GM18502 (cell line): ENCODE measurements around the gene DLGAP4.
"Not testable (repeated sequence)": the region's sequence is repeated elsewhere in the genome, so short reads cannot be mapped to it uniquely, and the experiment has no call there.

Experiments
- ATAC-seq: cut with Tn5 transposase; IDR thresholded peaks from one replicate; pipeline ENCODE4 v1.9.1; 2021; ENCODE audit warnings: mild to moderate bottlenecking; ENCODE audit not compliant: unreplicated experiment, poor library complexity

Gene DLGAP4

GRCh38 chr20:36521526-36521925 lies 215.4 kb downstream of the DLGAP4 start:
- no peak for ATAC-seq

GRCh38 chr20:36522412-36522811 lies 216.3 kb downstream of the DLGAP4 start:
- ATAC-seq = not testable (repeated sequence)

GRCh38 chr20:36523341-36523740 lies 217.2 kb downstream of the DLGAP4 start:
- ATAC-seq = no peak

DNA sequence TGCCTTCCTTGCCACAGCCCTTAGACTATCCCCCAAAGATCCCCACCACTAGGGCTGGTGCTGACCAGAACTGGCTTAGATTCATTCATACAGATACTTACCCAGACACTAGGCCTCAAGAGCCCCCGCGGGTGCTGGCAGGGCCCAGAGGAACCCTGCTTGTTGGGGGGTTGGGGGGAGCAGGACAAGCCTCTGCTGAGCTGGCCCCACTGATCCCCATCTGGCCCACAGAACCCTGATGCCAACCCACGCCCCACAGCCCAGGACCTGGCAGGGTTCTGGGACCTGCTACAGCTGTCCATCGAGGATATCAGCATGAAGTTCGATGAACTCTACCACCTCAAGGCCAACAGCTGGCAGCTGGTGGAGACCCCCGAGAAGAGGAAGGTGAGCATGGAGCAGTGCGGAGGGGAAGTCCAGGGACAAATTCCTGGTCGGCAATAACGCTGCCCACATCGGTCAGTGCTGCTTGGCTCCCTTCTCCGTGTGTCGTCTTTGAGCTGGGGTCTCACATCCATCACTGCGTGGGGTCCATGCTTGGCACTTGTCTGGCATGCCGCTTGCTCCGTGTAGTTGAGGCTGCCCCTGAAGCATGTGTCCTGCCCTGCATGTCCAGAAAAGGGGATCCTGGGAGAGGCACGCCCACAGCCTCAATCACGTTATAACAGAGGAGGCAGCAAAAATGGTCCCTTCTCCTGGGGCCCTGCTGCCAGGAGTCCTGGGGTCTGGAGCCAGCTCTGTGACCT lies 219.7 kb downstream of the DLGAP4 start:
- no peak for ATAC-seq

DNA sequence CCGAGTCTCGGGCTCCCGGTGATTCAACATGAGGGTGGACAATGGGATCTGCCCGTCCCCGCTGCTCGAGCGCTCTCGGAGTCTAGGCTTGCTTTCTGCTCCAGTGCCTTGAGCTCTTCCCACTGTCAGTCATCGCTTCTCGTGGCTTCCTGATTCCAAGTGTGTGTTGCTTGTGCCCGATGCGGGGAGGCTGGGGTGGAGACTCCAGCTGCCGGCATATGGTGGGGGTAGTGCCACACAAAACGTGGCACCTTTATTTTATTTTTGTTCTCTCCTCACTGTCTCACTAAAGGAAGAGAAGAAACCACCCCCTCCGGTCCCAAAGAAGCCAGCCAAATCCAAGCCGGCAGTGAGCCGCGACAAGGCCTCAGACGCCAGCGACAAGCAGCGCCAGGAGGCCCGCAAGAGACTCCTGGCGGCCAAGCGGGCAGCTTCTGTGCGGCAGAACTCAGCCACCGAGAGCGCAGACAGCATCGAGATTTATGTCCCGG lies 220.4 kb downstream of the DLGAP4 start:
- ATAC-seq = no peak

DNA sequence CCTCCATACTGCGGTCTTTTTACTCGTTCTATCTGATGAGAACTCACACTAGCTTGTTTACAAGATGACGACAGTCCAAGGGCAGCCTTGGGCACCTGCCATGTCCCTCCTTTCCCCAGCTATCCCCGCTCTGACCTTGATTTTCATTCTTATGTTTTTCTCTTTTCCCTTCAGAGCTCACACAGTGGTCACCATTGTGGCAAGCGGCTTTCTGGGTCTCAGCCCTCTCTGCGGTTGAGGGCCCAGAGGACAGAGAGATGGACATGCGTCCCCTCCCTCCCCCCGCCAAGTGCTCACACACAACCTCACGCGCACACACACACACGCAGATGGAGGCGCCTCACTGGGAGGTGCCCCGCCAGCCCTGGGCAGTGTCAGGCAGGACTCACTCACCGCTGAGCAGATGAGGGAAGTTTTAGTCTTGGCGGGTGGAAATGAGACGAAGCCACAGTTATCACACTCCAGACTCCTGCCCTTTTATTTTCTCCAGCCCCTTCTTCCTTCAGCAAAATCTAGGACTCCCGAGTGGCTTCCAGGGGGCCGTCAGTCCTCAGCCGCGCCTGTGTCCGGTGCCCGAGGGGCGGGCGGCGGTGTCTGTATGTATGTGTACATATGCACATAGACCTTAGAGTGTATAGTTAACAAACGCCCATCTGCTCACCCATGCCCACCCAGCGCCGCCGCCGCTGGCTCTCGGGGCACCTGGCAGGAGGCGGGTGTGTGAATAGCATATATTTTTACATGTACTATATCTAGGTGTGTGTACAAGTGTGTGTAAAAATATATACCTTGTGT lies 221.4 kb downstream of the DLGAP4 start:
- ATAC-seq = no peak

- no peak for ATAC-seq
These were observed 222.2 kb downstream of the DLGAP4 start for GRCh38 chr20:36528176-36528874.

DNA sequence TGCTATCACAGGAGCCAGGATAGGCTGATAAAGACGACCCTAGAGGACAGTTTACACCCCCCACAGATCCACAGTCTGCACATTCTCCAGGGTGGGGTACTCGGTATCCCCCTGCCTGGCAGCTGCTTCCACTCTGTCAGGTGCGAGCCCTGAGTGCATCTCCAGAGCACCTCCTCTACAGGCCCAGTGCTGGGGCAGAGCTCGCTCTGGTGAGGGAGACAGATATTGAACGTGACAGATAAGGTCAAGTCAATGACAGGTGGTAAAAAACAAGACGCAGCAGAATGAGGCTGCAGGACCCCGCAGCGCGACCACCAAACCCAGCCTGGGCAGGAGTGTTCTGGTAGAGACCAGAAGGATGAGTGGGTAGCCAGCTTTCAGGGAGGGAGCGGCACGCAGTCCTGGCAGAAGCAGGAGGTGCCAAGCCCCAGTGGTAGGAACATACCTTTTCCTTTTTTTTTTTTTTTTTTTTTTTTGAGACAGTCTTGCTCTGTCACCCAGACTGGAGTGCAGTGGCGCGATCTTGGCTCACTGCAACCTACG lies 222.8 kb downstream of the DLGAP4 start:
- no peak for ATAC-seq

DNA sequence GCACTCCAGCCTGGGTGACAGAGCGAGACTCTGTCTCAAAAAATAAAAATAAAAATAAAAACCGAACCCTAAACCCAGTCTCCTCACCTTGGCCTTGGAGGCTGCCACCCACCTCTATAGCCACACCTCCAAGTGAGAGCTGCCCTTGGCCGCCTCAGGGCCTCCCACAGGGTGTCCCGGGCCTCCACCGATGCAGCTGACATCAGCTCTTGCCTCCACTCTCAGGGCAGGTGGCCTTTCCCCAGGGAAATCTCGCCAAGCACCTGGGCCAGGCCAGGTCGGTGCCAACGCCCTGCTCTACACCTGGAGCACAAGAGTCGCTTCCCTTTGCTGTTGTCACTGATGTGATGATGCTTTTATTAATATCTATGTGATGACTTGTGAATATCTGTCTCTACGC lies 226.2 kb downstream of the DLGAP4 start:
- ATAC-seq = no peak

- ATAC-seq = no peak
These were observed 226.7 kb downstream of the DLGAP4 start for GRCh38 chr20:36532822-36533221.

- ATAC-seq = no peak
These were observed 232.0 kb downstream of the DLGAP4 start for GRCh38 chr20:36538026-36538722.

DNA sequence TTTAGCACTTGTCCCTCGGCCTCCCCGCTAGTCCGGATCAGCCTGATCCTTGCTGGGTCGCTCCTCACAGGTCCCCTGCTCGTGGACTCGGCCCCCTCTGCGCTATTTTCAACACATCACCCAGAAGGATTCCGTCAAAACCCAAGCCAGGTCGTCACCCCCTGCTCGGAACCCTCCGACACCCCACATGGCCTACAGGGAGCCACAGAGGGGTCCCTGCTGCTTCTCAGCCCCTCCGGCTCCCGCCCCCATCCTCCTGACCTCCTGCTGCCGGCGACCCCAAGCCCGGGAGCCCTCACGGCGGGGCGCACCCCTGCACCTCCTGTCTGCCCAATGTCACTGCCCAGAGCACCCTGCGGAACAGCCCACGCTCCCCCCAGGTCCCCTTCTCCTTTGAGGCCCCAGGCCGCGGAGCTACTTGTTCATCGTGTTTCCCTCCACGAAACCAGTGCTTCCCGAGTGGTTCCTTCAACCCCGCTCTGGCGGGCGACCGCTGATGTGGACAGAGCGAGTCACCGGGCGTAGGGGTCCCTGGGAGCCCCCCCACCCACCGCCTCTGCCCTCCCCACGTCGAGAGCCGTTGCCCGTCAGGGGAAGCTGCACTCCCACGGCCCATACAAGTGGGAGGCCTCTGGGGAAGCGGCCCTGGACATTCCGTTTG lies 234.5 kb downstream of the DLGAP4 start:
- no peak for ATAC-seq

DNA sequence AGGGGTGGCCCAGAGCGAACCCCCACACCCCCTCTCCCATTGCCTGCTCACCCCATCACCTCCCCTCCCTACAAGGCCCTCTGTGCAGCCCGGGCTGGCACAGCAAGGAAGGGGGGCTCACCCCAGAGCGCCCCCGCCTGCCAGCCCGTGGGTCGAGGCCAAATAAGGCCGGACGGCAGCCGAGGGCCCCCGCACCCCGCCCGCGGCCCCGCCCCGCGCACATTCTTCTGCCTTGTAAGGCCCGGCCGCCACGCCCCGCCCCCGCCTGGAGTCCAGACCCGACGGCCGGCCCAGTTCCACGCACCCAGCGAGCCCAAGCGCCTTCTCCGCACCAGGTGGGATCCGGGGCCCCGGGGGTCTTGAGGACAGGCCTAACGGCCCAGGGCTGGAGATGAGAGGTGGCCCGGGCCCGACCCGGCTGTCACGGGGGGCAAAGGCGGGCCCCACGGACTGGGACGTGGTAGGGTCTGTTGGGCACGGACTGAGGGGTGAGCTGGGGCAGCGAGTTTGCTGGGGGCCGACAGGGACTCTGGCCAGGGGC lies 235.2 kb downstream of the DLGAP4 start, which contains the start of gene MYL9:
MYL9 (plus strand) TSS at position 293 of the 541 bp plus-strand sequence. CDS start 3,366 bp downstream, outside the sequence.
- ATAC-seq = no peak

GRCh38 chr20:36541768-36542488 lies 235.8 kb downstream of the DLGAP4 start:
- no peak for ATAC-seq

- ATAC-seq = no peak
These were observed 236.5 kb downstream of the DLGAP4 start for GRCh38 chr20:36542516-36543183.

DNA sequence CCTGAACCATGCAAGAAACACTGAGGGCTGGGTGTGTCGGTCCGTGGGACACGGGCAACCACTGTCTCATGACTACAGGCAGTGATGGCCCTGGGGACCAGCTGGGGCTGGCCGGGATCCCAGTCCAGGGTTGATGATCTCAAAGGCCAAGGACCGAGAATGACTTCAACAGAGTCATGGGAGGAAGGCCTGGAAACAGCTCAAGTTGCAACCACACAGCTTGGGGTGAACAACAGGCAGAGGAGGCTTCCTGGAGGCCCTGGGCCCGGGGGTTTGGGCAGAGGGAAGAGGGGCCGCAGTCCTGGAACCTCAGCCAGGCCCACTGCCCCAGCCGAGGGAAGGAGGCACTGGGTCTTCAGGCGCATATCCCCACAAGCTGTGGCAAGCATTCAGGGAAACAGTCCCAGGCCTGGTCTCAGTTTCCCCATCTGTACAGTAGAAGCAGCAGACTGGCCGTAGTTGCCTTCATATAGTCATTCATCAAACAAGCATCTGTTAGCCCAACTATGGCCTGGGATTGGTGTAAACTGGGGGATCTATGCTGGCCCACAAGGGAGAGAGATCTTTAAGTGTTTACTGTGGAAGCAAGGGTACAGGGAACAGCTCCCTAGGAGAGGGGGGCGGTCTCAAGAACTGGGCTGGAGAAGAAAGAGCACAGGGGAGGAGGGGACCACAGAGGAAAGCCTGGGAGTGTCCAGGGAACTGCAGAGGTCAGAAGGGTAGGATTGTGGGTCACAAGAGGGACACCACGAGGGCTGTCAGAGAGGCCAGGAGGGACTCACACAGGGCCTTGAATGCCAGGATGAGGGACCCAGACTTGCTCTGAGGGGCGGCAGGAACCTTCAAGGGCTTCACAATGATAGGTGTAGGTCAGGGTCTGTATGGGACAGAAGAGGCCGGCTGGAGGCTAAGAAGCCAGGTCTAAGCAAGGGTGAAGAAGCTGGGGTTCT lies 237.3 kb downstream of the DLGAP4 start:
- ATAC-seq = no peak
